SHP77 (cell line): Measurements from ENCODE around the gene CENPVL1.
"Not testable (repeated sequence)": the region's sequence is repeated elsewhere in the genome, so short reads cannot be mapped to it uniquely, and the experiment has no call there.

Experiments
- DNase-seq, 2 experiments: peaks; one replicate each; lab custom pipeline; 2025; lab: John Stamatoyannopoulos, UW

Gene CENPVL1

DNA sequence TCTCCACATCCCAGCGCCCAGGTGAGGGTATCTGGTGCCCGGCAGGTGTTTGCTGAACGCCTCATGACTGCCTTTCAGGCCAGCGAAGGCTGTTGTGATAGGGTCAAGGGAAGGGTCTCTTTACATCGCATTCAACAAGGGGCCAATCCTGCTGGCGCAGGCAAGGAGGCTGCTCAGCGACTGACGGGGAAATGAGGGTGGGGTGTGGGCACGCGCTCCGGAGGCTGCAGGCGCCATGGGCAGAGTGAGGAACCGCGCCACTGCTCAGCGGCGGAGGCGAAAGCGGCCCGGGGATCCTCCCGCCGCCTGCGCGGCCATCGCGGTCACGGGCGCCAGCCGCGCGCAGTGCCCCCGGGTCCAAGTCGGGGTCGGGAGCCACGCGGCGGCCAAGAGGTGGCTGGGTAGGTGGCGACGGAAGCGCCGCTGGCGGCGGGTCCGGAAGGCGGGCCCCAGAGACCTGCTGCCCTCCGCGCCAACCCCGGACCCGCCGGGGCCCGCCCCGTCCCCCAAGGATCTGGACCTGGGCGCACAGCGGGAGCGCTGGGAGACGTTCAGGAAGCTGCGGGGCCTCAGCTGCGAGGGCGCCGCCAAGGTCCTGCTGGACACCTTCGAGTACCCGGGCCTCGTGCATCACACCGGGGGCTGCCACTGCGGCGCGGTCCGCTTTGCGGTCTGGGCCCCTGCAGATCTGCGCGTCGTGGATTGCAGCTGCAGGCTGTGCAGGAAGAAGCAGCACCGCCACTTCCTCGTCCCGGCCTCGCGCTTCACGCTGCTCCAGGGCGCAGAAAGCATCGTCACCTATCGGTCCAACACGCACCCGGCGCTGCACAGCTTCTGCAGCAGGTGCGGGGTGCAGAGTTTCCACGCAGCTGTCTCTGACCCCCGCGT, at the start of gene CENPVL1:
TSS of gene CENPVL1 (plus strand) at position 236 of the 888 bp plus-strand sequence. CDS start at position 236, 0 bp downstream.
- DNase-seq, result not testable (repeated sequence)

DNA sequence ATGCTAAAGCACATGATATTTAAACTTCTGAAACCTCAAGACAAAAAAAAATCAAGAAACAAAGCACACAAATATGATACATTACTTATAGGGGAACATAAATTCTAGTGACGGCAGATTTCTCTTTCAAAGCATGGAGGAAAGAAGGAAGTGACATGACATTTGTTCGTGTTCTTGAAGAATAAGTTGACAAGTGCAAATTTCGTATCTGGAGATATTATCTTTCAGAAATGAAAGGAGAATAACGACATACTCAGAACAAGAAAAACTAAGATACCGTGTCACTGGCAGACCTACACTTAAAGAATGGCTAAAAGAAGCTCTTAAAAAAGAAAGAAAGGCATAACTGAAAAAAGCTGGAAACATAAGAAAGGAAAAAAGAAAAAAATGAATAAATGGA, 44.3 kb upstream of the CENPVL1 start:
- no peak for DNase-seq

DNA sequence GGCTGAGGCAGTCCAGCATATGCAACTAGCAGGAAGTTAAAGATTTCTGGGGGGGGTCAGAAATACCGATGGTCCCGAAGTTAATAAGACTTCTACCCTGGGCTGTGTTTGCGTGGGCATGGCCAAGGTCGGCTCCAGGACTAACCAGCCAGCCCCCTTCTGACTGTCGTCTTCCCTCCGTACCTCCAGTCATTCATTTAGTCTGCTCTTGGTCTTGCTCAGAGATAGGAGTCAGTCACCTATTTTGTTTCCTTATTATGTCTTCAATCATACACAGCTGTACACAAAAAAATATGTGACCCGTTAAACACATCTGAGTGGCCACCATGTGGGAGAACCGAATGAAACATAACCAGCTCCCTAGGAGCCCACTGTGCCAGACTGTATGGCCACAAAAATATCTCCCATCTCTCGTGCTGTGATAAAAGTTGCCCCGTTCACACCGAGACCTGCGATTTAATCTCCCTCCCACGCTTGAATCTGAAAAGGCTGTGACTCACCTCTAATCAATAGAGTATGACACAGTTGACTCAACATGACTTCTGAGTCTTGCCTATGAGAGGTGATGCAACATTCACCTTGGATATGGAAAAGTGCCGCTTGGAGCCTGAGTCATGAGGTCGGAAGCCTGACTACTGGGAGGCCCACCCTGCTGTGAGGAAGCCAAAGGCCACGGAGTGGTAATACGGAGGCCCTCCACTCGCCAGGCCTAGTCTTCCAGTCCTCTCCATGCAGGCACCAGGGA, 30.5 kb upstream of the CENPVL1 start:
- not testable (repeated sequence) for DNase-seq

DNA sequence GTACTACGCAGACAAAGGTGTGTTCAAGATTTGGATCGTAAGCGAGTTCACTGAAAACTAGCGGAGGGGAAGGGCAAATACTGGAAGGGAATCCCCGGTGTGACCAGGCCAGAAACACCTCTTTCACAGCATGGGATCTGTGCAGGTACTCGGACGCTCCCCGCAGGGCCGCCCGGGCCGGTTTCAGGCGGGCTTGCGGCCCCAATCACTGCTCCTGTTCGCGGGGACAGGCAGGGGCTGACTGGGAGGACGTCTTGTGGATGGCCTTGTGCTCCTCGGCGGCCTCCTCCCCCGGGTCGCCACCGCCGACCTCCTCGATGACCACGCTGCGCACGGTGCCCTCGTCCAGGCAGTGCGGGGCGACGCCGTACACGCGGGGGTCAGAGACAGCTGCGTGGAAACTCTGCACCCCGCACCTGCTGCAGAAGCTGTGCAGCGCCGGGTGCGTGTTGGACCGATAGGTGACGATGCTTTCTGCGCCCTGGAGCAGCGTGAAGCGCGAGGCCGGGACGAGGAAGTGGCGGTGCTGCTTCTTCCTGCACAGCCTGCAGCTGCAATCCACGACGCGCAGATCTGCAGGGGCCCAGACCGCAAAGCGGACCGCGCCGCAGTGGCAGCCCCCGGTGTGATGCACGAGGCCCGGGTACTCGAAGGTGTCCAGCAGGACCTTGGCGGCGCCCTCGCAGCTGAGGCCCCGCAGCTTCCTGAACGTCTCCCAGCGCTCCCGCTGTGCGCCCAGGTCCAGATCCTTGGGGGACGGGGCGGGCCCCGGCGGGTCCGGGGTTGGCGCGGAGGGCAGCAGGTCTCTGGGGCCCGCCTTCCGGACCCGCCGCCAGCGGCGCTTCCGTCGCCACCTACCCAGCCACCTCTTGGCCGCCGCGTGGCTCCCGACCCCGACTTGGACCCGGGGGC, 28.2 kb upstream of the CENPVL1 start:
- DNase-seq, result not testable (repeated sequence)

DNA sequence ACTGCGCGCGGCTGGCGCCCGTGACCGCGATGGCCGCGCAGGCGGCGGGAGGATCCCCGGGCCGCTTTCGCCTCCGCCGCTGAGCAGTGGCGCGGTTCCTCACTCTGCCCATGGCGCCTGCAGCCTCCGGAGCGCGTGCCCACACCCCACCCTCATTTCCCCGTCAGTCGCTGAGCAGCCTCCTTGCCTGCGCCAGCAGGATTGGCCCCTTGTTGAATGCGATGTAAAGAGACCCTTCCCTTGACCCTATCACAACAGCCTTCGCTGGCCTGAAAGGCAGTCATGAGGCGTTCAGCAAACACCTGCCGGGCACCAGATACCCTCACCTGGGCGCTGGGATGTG, 27.6 kb upstream of the CENPVL1 start, which contains the start of gene CENPVL2:
TSS of gene CENPVL2 (minus strand) at position 112 of the 343 bp plus-strand sequence. CDS start at position 112, 0 bp downstream.
- not testable (repeated sequence) for DNase-seq

DNA sequence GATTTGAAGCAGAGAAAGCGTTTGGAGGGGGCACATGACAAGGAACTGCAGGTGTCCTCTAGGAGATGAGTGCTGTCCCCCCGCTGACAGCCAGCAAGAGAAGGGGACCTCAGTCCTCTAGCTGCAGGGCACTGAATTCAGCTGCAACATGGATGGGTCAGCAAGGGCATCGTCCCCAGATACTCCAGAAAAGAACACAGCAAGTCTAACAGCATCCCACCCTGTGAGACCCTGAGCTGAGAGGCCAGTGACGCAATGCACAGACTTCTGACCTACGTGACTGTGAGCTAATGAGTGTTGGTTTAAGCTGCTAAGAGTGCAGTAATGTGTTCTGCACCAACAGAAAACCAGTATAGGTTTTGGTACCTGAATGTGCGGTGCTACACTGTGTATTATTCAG, 16.1 kb upstream of the CENPVL1 start:
- DNase-seq, result no peak

DNA sequence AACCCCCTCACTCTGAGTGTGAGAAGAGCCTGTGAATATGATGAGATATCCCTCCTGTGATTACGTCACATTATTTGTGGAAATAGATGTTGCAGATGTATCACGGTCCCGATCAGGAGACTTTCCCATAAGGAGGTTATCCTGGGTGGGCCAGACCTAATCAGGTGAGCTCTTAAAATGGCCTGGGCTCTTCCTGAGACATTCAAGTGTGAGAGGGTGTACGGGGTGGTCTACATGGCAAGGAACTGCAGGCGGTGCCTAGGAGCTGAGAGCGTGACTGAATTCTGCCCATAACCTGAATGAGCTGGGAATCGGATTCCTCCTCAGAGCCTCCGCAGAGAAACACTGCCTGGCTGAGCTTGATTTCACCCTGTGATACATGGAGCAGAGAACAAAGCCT, 12.9 kb upstream of the CENPVL1 start:
- no peak for DNase-seq

DNA sequence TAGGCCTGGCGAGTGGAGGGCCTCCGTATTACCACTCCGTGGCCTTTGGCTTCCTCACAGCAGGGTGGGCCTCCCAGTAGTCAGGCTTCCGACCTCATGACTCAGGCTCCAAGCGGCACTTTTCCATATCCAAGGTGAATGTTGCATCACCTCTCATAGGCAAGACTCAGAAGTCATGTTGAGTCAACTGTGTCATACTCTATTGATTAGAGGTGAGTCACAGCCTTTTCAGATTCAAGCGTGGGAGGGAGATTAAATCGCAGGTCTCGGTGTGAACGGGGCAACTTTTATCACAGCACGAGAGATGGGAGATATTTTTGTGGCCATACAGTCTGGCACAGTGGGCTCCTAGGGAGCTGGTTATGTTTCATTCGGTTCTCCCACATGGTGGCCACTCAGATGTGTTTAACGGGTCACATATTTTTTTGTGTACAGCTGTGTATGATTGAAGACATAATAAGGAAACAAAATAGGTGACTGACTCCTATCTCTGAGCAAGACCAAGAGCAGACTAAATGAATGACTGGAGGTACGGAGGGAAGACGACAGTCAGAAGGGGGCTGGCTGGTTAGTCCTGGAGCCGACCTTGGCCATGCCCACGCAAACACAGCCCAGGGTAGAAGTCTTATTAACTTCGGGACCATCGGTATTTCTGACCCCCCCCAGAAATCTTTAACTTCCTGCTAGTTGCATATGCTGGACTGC, 2.8 kb downstream of the CENPVL1 start:
- DNase-seq, result not testable (repeated sequence)

DNA sequence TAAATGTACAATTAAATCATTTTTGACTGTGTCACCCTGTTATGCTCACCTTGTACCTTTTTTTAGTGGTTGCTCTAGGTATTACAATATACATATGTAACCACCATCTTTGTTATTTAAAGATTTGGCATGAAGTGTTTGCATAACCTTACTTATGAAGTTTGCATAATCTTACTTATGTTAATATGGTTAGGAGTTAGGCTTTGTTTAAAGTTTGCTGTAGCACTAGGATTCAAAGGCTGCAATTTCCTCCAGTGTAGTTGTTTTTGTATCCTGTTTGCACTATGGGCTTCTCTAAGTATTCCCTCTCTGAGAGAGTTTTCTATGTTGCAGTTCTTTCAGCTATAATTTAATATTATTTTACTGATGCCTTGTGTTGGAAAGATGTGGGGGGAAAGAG, 17.9 kb downstream of the CENPVL1 start:
- no peak for DNase-seq

DNA sequence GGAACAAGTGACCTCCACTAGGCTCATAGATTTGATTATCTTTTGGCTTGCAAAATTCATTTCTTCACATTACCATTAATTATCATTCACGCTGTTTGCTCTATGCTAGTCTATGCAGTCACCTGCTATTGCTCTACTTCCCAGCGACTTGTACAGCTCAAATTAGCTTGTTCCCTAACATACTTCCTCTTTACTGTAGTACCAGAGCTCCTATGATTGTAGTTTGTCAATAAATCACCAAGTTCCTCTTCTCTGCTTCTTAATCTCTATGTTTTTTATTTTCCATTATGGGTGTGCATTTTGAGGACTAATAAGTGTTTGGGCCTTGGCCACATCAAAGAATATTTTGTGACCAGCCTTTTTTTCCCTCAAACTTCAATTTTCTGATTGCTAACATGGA, 26.8 kb downstream of the CENPVL1 start:
- no peak for DNase-seq

DNA sequence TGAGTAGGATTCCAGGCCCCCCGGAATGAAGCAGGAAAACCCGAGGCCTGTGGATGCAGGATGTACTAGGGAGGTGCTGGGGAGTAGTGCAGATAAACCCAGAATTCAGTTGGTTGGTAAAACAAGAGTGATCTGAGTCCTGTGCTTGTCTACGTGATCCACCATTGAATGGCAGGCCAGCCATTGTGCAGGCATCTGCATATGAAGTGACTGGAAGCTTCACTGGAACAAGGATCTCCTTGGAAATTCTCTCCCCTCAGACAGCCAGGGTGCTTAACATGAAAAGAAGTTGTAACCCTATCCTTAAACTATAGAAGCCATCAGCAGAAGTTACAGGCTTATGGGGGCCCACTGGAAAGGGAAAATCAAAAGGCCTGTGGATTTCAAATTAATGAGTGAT, 32.3 kb downstream of the CENPVL1 start:
- DNase-seq, result no peak

DNA sequence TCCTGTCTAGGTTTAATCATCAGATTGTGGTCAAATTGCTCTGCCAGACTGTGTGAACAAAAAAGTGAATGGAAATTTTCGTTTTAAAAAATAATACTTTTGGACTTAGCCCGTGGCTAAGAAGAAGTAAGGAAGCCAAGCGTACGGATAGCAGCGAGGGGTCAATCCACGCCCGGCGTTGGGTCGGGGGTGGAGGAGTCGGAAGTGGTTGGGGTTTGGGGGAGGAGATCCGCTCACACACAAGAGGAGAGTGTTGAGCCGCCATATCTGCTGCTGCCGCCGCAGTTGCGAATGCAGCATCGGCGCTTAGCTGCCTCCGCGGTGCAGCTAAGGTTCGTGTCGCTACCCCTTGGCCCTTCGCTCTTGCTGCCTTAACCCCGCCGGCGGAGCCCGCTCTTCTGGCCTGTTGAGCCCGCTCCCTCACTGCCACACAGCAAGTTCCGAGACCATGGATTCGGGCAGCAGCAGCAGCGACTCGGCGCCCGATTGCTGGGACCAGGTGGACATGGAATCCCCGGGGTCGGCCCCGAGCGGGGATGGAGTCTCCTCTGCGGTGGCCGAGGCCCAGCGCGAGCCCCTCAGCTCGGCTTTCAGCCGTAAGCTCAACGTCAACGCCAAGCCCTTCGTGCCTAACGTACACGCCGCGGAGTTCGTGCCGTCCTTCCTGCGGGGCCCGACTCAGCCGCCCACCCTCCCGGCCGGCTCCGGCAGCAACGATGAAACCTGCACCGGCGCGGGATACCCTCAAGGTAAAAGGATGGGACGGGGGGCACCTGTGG, 33.1 kb downstream of the CENPVL1 start, which contains the start of gene GSPT2:
TSS of gene GSPT2 (plus strand) at position 264 of the 779 bp plus-strand sequence. CDS start at position 449, 185 bp downstream.
- DNase-seq, result peak; percentile 16 to 47

DNA sequence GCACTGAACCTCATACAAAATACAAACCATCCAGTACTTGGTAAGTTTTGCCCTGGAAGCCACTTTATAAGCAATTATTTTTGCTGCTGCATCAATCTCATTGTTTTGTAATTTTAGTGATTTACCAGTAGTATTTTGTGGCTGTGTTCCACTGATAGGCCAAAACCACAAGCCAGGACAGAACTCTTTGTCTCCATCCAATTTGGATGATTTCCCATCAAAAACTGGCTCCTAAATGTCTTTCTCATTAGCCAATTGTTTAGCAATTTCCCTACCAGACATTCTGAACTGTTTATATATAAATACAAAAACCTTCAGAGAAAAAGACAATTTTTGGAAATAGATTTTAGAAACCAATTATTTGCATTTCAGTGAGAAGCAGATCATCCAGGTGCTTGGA, 37.4 kb downstream of the CENPVL1 start:
- DNase-seq, result no peak

DNA sequence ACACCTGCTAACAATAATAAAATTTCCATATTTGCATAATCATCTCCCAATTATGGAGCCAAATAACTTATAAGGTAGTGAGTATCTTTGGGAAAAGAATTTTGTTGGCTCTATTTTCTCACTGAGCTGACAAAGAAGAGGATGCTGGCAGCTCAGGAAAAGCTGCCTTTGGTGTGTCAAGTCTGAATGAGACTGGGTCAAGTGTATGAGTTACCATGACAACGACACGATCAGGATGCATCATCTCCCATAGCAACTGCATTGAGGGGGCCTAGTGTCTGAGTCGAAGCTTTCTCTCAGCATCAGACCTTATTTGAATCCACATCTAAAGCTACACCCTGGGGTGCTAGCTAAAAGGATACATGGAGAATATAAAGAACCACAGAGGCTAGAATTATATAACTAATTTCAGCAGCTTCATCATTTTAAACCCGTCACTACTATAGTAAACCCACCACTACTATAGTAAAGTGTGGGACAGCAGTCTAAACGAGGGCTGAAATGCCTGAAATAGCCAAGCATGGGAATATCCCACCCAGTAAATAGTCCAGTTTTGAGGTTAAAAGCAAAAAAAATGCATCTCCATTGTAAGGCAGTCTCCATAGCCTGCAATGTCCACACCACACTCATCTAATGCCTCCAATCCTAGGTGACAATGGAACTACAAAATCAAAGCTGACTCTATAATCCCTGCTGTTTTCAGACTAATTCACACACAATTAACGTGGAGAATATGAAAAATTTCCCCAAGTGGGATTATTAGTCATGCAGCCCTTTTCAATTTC, 48.9 kb downstream of the CENPVL1 start:
- DNase-seq, result no peak

DNA sequence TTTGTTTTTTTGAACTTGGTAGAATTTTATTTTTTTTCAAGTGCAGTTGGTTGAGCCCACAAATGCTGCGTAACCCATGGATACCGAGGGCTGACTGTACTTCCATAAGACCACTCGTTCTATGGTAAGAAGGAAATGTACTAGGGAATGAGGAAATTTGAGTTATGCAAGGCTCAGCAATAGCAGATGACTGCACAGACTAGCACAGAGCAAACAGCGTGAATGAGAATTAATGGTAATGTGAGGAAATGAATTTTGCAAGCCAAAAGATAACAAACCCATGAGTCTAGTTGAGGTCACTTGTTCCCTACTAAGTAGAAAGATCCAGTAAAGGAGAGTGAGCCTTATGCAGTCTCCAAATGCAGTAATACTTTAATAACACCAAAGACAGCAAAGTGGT, 50.3 kb downstream of the CENPVL1 start:
- DNase-seq, result no peak
